HG02798 (cell line): ENCODE results near the gene NIM1K.
"Not testable (repeated sequence)": the region's sequence is repeated elsewhere in the genome, so short reads cannot be mapped to it uniquely, and the experiment has no call there.

ENCODE experiments used
- ATAC-seq: cut with Tn5 transposase; IDR thresholded peaks from one replicate; pipeline ENCODE4 v1.9.1; 2021; ENCODE audit warnings: mild to moderate bottlenecking; ENCODE audit not compliant: unreplicated experiment, poor library complexity

Gene NIM1K

DNA sequence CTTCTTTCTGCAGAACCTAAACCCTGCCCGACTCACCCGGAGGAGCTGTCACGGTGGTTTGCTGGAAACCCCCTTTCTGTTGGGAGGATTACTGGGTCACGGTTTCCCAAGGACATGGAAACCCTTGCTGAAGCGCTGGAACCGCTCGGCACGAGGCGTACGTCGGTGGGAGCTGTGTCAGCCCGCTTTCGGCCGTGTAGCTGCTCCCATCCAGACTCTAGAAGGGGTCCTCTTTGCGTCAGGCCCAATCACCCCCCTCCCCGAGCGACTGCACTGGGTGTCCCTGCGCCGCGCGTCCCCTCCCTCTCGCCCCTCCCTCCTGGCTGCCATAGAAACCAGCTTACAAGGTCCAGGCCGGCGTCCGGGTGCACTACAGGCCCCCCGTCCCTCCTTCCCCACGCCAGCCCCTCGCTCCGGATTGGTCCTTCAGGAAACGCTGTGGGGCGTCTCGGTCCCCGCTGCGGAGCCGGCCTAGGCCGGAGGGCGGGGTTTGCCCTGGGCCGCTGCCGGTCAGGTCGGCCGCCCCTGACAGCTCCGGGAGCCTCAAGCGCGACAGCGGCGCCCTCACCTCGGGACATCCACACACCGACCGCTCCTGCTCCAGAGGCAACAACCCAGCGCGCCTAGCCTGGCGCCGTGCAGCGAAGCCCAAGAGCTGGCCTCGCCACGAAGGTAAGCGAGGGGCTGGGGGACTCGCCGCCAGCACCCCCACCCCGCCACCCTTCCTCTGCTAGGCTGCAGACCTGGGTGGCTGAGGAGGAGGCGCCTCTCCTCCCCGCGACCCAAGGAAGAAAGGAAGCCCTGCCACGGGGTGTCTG is at the start of gene NIM1K:
NIM1K (plus strand) TSS at position 486 of the 818 bp plus-strand sequence. CDS start 53,551 bp downstream, outside the sequence.
- peak; percentile 86 for ATAC-seq

DNA sequence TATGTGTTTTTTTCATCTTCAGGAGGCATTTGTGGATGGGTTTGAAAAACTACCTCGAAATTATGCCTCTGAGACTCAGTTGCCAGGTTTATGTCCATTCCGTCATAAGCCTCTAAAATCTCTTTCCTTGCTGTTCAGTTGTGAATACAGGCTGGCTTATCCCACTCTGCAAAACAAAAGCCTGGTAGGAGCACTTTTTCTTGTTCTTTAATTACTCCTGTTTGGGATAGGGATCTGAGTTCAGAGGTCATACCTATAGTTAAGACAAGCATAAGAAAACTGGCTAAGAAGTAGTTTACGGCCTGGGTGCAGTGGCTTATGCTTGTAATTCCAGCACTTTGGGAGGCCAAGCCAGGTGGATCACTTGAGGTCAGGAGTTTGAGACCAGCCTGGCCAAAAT is 47.0 kb upstream of the NIM1K start:
- no peak for ATAC-seq

DNA sequence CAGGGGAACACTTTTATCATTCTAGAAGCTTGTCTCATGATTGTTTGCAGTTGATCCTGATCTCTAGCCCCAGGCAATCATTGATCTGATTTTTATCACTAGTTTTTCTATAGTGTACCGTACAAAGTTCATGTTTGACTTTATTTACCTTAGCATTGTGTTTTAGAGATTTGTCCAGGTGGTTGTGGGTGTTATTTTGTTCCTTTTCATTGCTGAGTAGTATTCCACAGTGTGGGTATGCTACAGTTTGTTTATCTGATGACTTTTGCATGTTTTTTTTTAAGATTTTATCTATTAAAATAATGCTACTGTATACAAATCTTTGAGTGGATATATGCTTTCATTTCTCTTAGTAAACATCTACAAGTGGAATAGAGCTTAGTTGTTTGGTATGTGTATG is 45.1 kb upstream of the NIM1K start:
- no peak for ATAC-seq

DNA sequence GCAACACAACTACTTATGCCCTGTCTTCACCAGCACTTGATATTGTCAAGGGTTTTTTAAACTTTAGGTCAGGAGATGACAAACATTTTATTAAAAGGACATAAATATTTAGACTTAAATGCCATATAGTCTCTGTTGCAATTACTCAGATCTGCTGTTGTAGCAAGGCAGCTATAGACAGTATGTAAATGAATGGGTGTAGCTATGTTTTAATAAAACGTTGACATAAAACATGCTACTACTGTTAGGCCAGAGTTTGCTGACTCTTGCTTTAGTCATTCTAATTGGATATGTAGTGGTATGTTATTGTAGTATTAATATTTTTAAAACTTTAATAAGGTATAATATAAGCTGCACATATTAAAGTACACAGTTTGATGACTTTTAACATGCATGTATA is 43.6 kb upstream of the NIM1K start:
- no peak for ATAC-seq

DNA sequence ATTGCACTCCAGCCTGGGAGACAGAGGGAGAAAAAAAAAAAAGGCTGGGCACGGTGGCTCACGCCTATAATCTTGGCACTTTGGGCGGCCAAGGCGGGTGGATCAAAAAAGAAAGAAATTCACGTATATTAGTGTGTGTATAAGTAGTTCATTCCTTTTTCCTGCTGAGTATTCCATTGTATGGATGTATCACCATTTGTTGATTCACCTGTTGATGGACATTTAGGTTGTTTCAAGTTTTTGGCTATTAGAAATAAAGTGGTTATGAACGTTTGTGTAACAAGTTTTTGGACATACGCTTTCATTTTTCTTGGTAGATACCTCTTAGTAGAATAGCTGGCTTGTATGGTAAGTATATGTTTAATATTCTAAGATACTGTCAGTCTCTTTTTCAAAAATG is 42.8 kb upstream of the NIM1K start:
- ATAC-seq = no peak

DNA sequence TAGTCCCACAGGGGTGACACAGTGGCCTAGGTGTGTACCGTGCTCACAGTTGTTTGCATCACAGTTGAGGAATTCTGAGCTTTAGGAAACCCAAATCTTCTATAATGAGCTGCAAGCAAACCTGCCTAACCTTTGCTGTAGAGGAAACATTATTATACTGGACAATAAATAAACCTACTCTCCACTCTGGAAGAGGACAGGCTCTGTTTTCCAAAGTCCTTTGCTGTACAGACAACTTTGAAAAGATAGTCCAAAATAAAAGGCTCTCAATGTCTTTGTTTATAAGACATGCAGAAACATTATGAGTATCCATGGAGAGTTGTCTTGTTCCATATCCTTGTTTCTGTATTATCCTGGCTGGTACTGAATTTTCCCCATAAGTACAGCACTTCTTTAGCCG is 42.0 kb upstream of the NIM1K start:
- no peak for ATAC-seq

DNA sequence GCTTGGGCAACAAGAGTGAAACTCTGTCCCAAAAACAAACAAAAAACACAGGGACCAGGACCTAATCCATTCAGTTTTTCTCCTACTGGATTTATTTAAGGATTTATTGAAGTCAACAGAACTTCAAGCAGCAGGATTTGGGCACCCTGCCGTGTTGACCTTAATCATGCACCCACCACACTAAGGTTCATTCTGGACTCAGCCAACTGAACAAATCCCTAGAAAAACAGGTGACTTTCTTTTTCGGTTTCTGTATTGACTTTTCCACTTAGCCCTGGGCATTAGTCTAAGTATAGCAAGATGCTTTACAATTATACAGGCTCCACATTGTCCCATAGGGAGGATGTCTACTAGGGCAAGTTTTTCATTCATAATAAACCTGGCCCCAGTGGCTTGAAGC is 41.3 kb upstream of the NIM1K start:
- ATAC-seq = no peak

DNA sequence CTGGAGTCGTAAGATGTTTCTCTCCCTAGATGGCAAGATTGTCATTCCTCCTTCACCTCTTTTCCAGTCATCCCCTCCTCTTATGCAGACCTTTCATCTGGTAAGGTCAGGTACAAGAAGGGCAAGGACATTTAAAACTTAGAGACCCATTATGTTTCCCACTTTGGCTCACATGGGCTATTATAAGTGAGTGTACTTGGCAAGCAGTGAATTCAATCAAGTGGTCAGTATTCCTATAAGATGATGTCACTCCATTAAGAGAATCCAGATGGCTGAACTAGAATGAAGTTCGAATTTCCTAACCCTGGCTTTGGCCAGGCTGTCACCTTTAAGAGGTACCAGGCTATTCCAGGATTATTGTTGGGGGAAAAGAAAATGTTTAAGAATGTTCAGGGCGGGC is 39.1 kb upstream of the NIM1K start:
- no peak for ATAC-seq

DNA sequence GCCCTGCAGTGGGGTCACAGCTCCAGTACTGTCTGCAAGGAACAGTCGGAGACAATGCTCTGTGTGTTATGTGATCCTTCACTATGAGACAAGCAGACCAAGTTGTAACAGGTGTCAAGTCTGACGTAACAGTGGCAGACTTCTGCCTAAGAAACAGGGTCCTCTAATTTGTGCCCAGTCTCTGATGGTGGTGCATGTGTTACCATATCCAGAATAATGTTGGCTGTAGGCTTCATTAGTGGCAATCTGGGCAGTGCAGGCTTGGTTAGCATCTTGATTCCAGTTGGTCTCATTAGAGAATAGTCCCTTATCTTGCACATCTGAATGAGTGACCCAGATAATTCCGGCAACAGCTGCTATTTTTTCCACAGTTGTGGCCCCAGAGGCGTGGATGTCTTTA is 37.6 kb upstream of the NIM1K start:
- ATAC-seq = no peak

DNA sequence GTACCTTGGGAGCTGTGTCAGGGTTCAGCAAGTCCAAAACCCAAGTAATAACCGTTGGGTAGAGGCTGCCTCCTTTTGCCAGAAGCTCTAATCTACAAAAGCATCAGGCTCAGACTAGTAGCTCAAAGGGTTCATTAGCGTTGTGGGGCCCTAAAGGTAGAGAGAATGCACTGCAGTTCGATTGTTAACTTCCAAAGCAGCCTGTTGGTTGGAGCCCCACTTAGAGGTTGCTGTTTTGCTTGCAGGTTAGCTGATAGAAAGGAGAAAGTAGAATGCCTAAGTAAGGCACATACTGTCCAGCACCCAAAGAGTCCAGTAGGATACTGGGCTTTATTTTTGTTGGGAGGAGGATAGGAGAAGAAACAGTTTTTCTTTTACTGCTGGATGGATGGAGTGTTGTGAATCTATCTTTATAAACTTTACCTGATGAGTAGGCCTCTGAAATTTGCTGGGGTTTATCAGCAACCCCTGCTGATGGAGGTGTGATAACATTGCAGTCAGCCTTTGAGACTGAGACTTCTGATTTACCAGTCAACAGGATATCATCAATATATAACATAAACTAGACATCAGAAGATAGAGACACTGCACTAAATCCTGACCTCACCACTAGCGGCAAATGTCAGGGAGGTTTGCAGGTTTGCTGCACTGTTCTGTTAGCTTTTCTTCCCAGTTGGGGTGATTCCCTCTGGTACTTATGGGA is 36.5 kb upstream of the NIM1K start:
- ATAC-seq = no peak

DNA sequence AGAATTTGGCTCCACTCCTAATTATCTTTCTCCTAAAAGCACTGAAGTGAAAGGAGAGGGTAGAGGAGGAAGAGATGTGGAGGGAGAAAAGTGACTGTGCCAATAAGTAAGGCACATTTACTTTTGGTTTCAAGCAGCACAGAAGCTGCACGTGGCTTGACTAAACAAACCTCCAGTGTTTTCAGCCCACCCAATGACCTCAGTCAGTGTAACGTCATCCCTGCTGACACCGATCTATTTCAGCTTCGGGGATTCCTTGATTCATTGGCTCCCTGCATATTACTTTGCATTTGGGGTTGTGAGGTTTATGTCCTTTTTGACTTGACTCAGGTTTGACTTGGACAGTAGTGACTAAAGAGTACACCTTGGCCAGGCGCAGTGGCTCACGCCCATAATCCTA is 35.6 kb upstream of the NIM1K start:
- ATAC-seq = peak; percentile 76

DNA sequence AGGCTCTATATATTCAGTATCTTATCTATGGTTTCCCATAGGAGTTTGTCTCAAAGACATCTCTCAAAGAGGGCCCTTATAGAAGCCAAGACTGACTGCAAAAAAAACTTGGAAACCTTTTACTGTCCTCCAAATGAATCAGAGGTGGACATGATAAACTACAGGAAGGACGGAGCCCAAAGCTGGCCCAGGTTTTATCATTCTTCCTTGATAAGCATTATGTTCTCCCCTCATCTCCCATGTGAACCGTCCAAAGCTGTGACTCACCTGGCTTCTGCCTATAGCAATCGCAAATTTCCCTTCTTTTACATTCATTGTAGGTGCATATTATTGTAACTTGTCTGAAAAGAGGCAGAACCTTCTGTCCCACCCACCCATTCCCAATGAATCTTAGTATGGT is 35.0 kb upstream of the NIM1K start:
- ATAC-seq = no peak

DNA sequence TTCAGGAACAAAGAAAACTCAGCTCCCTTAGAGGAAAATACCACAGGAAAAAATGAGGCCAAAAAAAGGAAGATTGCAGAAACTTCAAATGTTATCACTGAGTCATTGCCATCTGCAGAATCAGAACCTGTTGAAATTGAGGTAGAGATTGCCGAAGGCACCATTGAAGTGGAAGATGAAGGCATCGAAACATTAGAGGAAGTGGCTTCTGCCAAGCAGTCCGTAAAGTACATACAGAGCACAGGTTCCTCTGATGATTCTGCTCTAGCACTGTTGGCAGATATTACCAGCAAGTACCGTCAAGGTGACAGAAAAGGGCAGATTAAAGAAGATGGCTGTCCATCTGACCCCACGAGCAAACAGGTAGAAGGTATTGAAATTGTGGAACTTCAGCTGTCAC is 30.8 kb upstream of the NIM1K start:
- no peak for ATAC-seq

DNA sequence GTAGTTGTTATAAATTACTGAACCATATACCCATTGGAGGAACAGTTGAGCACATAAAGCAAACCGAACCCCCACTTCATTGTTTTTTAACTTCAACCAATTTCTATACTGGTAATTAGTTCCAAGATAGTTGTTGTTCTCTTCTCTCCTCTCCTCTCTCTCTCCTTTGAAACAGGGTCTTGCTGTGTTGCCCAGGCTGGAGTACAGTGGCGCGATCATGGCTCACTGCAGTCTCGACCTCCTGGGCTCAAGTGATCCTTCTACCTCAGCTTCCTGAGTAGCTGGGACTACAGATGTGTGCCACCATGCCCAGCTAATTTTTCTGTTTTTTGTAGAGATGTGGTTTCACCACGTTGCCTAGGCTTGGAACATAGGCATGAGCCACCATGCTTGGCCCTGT is 27.2 kb upstream of the NIM1K start:
- ATAC-seq = not testable (repeated sequence)

DNA sequence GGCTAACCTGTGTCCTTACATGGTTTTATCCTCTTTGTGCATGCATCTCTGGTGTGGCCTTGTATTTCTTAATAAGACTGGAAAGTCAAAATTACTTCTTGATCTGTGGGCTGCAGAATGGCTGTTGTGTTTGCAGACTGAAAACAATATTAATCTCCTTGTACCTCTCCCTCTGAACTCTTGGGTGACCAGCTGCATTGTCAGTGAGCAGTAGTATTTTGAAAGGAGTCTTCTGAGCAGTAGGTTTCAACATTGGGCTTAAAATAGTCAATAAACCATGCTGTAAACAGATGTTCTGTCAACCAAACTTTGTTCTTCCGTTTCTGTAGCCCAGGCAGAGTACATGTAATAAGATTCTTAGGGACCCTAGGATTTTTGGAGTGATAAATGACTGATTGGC is 26.7 kb upstream of the NIM1K start:
- ATAC-seq = no peak

DNA sequence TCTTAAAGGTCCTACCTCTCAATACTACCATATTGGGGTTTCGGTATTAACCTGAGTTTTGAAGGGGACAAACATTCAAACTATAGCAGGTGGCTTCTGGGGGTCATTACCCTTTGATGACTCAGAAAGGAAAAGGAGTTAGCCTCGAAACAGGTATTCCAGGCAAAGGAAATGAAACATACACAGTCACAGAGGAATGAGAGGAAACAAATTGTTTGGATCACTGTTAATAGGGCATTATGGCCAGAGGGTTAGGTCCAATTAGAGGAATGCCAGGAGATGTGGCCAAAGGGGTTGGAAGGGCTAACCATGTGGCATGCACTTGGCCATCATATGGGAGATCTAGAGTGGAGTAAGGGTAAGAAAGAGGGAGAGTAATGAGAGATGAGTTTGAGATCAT is 23.9 kb upstream of the NIM1K start:
- ATAC-seq = no peak

DNA sequence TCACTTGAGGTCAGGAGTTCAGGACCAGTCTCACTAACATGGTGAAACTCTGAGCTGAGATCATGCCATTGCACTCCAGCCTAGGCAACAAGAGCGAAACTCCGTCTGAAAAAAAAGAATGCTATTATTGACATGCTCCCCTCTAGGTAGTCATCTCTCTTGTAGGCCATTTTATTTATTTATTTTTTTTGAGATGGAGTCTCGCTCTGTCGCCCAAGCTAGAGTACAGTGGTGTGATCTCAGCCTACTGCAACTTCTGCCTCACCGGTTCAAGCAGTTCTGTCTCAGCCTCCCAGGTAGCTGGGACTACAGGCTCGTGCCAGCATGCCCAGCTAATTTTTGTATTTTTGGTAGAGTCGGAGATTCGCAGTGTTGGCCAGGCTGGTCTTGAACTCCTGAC is 20.6 kb upstream of the NIM1K start:
- no peak for ATAC-seq

DNA sequence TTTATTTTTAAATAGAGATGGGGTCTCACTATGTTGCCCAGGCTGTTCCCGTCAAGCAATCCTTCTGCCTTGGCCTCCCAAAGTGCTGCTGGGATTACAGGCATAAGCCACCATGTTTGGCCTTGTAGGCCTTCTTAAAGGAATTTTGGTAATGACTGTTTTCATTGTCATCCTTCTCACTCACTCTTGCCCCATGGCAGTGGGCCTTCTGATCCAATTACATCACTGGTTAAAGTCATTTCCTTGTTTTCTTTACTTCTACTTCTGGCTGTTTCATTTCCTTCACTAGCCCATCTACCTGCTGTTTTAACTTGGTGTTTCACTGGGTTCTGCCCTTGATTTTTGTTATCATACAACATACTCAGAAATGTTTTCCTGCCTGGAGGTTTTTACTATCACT is 20.1 kb upstream of the NIM1K start:
- ATAC-seq = no peak

DNA sequence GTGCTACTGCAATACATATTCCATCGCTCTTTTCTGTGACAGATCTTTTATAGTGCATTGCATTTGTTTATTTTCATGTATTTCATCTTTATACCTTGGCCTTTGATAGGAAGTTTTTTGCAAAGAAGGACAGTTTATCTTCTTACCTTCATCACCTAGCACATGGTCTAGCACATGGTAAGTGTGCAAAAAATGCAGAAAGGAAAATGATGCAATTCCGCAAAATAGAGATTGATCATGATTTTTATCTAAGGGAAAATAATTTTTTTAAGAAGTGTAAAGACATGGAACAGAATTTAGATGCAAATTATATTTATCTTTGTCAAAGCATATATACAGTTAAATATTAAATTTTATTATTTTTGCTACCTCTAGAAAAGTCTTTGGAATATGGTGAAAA is 19.2 kb upstream of the NIM1K start:
- no peak for ATAC-seq

DNA sequence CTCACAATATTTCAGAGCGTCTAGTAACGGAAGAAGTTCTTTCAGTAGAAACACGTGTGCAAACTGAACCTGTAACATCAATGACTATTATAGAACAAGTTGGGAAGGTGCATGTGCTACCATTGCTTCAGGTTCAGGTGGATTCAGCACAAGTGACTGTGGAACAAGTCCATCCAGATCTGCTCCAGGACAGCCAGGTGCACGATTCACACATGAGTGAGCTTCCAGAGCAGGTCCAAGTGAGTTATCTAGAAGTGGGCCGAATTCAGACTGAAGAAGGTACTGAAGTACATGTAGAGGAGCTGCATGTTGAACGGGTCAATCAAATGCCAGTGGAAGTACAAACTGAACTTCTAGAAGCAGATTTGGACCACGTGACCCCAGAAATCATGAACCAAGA is 17.4 kb upstream of the NIM1K start:
- no peak for ATAC-seq

DNA sequence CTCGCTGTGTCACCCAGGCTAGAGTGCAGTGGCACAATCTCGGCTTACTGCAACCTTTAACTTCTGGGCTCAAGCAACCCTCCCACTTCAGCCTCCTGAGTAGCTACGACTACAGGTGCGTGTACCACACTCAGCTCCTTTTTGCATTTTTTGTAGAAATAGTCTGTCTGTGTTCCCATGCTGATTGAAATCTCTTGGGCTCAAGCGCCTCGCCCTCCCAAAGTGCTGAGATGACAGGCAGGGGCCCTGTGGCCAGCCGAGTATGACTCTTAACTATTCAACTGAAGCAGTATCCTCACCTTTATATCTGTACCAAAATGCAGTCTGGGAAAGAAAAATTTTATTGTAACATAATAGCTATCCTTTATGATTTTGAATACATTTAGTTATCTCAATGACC is 12.2 kb upstream of the NIM1K start:
- ATAC-seq = no peak

DNA sequence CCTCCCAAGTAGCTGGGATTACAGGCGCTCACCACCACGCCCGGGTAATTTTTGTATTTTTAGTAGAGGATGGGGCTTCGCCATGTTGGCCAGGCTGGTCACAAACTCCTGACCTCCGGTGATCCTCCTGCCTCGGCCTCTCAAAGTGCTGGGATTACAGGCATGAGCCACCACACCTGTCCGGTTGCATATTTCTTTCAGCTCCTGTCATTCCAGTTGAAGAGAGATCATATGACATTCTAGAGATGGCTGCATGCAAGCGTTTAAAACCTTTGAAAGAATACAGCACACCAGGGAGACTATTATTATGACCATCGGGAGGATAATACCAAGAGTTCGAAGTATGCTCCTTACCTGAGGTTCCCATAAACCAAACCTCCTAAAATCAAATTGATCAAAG is 9.6 kb upstream of the NIM1K start:
- no peak for ATAC-seq
